AG08396 (cell line): ENCODE measurements around the gene SMYD4.
A peak's percentile ranks its signal among the peaks of the same experiment; 100 is the strongest.

ENCODE experiments used
- DNase-seq: peaks from one replicate; pipeline ENCODE4 v3.0.0; 2012; ENCODE audit warnings: low spot score, mixed read lengths

The SMYD4 gene

DNA sequence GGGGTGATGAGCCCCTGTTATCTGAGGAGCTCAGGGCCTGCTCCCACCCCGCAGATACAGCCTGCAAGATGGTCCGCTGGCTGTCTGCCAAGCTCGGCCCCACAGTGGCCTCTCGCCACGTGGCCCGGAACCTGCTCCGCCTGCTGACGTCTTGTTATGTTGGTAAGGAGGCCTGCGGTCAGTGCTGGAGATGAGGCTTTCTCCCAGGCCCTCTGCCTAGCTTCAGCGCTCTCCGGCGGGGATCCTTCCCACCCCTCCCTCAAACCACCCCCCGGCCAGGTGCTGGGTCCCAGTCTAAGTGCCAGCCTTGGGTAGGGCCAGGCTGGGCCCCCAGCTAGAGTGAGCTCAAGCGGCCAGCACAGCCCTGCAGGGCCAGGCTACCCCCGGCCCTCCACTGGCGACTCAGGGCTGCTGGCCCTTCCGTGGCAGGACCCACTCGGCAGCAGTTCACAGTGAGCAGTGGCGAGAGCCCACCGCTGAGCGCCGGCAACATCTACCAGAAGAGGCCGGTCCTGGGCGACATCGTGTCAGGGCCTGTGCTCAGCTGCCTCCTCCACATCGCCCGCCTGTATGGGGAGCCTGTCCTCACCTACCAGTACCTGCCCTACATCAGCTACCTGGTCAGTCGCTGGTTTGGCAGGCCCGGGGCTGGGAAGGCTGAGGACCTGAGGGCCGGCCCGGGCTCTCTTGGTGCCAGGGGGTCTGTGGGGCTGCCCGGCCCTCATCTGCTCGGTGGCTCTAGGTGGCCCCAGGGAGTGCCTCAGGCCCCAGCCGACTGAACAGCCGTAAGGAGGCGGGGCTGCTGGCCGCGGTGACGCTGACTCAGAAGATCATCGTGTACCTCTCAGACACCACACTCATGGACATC lies 99.1 kb downstream of the SMYD4 start:
- peak; percentile 80 for DNase-seq

GRCh38 chr17:1729966-1730325 lies 99.8 kb downstream of the SMYD4 start:
- DNase-seq = no peak
